Sciatic nerve (tissue), 2 donors: ENCODE measurements around the gene EN2. TPM values are rescaled to one million over a fixed set of nuclear protein-coding genes. Genes with fewer than 3 reads are reported as not detected.

Experiments
- ATAC-seq: fragments of 200-7000 bp; cut with Tn5 transposase; one replicate; pipeline ENCODE4 v1.9.1; 2020; ENCODE audit warnings: mild to moderate bottlenecking, moderate library complexity
- DNase-seq: peaks from one replicate; pipeline ENCODE4 v3.0.0-alpha.2; 2020; ENCODE audit warnings: low spot score
- intact Hi-C: fragments of 100-400 bp; cut with DNase I; formaldehyde crosslinking; loops from one replicate; pipeline ENCODE4 v1.14.2; 2022
- total RNA-seq: library from RNA; stranded (reverse); fragmentation: NEBNext Ultra II Directional; extraction: Animal tissue kit (Norgen Biotek cat#: 25700); gene quantifications from one replicate; pipeline ENCODE4 v1.2.1, GENCODE V29; 2021
- donor health status: DM: no; HTN: no; CAD: no.
- donor health status: DM: no; HTN: no; CAD: no.

EN2 gene
- total RNA-seq, result not detected

DNA sequence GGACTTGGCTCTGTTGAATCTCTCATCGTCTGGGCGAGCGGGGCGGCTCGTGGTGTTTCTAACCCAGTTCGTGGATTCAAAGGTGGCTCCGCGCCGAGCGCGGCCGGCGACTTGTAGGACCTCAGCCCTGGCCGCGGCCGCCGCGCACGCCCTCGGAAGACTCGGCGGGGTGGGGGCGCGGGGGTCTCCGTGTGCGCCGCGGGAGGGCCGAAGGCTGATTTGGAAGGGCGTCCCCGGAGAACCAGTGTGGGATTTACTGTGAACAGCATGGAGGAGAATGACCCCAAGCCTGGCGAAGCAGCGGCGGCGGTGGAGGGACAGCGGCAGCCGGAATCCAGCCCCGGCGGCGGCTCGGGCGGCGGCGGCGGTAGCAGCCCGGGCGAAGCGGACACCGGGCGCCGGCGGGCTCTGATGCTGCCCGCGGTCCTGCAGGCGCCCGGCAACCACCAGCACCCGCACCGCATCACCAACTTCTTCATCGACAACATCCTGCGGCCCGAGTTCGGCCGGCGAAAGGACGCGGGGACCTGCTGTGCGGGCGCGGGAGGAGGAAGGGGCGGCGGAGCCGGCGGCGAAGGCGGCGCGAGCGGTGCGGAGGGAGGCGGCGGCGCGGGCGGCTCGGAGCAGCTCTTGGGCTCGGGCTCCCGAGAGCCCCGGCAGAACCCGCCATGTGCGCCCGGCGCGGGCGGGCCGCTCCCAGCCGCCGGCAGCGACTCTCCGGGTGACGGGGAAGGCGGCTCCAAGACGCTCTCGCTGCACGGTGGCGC is at the start of gene EN2:
EN2 (plus strand) TSS at position 19 of the 767 bp plus-strand sequence; CDS start at position 268, 249 bp downstream.
- DNase-seq, result no peak
- ATAC-seq, result no peak
- intact Hi-C loops, result loop anchor here (10.0 kb wide), 1 partner anchor 47 kb away; no protein-coding TSS in a partner anchor

DNA sequence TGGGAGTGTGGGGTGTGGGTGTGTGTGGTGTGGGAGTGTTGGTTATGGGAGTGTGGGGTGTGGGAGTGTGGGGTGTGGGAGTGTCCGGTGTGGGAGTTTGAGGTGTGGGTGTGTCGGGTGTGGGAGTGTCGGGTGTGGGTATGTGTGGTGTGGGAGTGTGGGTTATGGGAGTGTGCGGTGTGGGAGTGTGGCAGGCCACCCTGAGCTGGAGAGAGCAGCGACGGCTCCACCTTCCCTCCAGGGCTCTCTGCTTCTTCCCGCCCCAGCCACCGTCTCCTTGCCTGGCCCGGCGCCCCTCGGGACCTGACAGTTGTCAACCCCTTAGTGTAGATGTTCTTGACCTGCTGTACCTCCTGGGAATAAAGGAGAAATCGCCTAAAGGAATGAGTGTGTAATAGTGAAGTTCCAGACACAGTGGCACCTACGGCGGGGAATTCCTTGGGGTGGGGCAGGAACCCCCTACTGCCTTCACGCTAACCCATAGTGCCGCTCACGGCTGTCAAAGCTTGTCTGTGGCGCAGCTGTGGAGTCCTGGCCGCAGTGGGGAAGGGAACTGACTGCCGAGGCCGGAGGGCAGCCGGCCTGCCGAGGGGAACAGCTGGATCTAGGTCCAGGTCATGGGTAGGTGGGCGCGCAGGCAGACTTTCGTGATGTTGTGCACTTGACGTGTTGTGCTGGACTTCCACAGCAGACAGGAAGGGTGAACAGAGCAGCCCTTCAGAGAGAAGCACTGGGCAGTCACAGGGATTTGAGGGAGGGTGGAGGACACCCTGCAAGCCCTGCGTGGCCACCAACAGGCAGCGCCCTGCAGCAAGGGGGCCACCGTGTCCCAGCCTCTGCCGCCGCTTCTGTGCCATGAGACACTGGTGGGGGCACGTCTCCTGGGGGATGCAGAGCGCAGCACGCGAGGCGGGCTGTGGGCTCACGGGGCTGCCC is 49.0 kb upstream of the EN2 start:
- intact Hi-C loops, result no loop called here
- ATAC-seq, result no peak
- DNase-seq, result no peak

DNA sequence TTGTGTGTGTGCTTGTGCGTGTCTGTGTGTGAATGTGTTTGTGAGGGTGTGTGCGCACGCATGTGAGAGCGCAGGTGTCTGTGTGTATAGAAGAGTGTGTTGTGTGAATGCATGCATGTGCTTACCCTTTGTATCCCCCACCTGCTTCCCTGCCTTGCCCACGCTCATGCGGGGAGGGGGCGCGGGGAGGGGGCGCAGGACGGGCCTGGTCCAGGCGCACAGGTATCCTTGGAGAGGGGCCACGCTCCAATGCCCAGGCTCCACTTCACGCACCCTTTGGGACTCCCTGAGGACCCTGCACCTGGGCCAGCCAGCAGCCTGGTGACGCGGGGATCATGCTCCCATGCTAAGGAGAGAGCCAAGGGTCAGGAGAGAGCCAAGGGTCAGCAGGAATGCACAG is 47.9 kb upstream of the EN2 start:
- intact Hi-C loops, result no loop called here
- DNase-seq (no peak), ATAC-seq (no peak)

DNA sequence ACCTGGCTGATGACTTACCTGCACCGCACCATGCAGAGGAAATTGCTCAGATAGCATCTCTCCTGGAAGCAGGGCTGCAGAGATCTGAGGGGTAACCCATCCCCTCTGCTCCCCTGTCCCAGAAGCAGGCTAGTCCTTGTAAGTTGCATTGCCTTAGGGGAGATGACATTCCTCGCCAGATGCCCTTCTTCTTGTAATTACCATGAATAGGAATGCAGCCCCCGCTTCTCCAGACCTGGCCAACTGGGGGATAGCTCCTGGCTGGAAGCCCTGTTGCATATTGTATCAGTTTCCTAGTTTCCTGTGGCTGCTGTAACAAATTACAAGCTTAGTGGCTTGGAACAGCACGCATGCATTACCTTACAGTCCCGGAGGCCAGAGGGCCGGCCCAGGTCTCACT is 47.5 kb upstream of the EN2 start:
- DNase-seq (no peak), ATAC-seq (no peak)
- intact Hi-C loops, result no loop called here

DNA sequence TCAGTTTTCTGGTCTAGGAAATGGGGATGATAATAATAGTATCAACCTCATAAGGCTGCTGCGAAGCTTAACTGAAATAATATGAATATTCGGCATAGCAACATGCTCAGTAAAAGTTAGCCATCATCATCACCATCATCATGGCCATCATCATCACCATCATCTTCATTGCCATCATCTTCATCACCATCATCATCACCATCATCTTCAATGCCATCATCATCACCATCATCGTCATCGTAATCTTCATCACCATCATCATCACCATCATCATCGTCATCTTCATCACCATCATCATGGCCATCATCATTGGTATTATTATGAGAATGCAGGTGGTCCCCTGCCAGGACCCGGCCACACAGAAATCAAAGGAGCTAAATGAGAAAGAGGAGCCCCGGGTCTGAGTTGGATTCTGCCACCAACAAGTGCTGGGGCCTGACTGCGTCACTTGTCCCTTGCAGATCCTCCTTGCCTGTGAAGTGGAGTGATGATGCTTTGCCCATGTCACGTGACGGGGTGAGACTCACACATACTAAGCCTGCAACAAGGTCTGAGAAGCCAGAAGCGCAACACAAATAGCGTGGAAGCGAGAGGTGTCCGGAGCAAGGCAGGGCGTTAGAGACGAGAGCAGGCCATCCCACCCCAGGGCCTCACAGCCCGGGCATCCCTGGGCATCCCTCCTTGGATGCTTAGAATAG is 46.1 kb upstream of the EN2 start:
- no peak for ATAC-seq
- DNase-seq, result no peak
- intact Hi-C loops, result no loop called here

DNA sequence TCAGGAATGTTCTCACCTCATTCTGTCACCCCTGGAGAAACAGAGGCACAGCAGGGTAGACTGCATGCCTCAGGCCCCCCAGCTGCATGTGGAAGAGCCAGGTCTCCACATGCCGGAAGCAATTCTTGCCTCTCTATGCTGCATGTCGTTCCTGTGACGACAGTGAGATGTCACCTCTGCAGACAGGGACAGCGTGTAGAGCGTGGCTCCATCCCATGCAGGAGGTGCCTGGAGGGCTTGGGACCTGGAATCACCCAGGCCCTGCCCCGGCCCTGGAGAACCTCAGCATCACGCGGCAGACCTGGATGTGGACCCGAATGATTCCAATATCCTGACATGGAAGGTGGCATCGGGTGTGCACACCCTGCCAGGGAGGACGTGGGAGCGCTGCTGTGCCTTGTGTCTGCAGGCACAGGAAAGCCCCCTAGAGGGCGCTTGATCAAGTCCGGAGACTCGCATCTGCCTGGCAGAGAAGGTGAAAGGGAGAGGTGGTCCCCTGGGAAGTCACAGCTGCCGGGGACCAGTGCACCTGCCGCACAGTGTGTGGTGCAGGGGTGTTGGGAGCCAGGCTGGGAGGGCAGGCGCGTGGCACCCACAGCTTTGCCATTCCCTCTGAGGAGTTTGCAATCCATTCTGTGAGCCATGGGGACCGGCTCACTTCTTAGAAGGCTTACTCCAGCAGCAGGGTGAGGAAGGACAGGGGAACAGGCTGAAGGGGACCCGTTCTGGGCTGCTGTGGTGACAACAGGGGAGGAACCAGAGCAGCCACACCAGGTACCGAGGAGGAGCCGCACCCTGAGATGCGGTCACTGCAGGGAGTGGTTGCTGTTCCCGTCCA is 45.3 kb upstream of the EN2 start:
- DNase-seq (no peak), ATAC-seq (no peak)
- intact Hi-C loops, result no loop called here

DNA sequence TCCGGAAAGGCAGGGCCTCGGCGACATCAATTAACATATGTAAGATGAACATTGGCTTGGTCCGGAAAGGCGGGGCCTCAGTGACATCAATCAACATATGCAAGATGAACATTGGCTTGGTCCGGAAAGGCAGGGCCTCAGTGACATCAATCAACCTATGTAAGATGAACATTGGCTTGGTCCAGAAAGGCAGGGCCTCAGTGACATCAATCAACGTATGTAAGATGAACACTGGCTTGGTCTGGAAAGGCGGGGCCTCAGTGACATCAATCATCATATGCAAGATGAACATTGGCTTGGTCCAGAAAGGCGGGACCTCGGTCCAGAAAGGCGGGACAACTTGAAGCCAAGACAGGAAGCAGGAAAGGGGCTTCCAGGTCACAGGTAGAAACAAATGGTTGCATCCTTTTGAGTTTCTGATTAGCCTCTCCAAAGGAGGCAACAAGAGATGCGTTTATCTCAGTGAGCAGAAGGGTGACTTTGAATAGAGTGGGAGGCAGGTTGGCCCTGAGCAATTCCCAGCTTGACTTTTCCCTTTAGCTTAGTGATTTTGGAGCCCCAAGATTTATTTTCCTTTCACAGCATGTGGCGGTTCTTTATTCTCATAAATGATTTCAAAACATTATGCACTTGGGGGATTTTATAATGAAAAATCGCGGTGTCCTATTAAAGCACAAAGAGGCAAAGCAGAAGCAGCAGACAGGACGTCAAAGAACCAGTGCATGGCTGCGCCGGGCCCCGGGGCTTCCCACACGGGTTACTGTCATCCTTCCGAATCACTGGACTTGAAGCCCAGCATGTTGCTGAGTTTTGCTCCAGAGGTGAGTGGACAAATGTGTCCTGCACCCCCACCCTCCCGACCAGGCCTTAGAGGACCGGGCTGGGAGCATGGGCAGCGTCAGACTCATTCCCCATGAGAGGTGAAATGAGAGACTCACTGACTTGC is 43.1 kb upstream of the EN2 start:
- DNase-seq (no peak), ATAC-seq (no peak)
- intact Hi-C loops, result no loop called here

DNA sequence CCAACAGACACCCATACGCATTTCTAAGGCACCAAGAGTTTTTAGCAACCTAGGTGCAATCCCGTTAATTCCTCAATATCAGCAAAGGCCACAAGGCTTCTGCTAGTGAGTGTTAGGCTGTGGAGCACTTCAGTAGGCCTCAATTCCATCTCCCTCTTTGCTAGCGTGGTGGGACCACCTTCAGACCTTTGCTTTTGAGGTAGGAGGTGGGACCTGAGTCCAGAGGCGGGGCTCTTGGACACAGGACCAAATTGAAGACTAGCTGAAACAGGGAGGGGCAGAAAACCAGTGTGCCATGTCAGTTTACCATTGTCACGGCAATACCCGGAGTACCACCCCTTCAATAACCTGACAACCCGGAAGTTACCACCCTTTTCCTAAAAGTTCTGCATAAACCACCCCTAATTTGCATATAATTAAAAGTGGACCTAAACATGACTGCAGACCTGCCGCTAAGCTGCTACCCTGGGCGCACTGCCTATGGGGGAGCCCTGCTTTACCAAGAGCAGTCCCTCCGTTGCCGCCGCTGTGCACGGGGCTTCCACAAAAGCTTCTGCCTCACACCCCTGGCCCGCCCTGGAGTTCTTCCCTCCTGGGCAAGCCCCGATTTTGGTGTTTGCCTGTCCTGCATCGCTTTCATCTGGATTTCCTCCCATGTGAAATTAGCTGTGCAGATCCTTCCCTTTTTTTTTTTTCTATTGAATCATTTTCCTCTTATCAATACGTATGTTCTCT is 41.1 kb upstream of the EN2 start:
- DNase-seq (no peak), ATAC-seq (no peak)
- intact Hi-C loops, result no loop called here

DNA sequence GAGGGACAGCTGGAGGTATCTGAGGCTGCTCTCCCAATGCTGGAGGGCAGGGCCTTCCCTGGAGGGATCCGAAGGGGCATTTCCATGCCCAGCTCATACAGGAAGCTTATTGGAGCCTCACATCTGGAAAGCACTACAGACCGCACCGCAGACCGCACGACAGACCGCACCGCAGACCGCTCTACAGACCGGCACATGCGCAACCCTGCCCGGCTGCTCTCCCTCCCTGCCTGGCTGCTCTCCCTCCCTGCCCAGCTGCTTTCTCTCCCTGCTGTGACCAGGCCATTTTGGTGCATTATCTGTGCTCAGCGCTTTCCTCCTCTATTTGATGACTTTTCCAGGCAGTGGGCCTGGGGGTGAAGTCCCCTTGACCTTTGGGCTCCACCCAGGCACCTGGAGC is 39.6 kb upstream of the EN2 start:
- ATAC-seq, result no peak
- intact Hi-C loops, result no loop called here
- DNase-seq, result no peak

DNA sequence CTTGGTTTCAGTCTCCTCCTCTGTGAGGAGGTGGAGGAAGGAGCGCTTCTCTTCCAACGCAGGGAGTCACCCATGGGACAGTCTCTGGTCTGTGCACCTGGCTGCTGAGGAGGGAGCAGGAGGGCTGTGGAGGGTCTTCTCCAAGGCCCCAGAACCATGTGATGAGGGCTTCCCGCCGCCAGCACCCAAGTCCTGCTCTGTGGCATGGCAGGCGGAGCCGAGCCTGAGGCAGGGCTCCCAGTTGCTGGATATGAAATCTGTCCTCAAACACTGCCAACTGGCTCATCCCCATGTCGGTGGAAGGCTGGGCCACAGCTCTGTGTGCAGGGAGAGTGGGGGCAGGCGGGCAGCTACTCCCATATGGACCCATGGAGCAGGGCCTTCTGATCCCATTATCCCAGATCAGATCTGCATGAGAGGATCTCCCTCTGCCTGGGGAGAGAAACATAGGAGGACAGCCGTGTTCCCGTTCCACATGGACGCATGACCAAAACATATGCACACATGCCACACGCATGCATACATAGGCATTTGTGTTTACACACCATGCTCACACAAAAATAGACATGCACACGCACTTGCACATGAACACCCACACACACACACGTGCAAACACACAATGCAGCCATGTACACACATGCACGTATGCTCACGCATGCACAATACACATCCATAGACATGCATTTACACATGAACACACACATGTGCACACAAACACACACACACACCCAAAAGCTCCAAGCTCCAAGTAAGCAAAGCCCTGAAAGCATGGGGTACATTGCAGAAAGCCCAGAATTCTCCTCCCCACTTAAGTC is 38.8 kb upstream of the EN2 start:
- DNase-seq (no peak), ATAC-seq (no peak)
- intact Hi-C loops, result no loop called here

DNA sequence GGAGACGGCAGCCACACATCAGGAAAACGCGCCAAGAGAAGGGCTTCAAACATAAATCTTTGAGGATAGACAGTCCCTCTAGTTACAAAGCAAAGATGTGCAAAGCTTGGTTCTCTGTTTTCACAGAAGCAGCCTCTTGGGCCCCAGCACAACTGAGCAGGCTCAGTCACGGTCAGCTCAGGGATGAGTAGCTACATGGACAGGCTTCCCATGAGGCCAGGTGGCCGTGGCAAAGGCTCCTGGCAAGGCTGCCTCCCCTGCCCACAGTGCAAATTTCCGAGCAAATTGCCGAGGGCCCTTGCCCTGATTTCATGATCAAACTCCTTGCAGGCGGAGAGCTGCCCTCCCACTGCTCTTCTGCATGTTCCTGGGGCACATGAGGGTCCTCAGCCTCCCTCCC is 37.8 kb upstream of the EN2 start:
- ATAC-seq (no peak), DNase-seq (no peak)
- intact Hi-C loops, result no loop called here

DNA sequence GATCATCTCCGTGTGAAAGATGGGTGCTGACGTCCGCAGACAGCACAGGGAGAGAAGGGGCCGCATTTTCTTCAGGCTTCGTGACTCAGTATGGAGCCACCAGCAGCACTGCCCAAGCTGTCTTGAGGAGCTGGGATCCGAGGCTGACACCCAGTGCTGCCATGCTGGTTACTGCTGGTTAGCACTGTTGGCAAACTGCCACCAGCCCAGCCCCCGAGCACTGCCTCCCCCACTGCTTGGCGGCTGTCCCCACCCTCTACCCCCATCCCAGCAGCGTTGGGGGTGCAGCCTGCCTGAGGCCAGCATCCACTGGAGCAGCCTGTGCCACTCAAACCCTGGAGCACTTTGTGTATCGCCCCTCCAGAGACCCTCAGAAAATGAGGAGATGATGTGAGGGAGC is 35.8 kb upstream of the EN2 start:
- DNase-seq (no peak), ATAC-seq (no peak)
- intact Hi-C loops, result no loop called here

DNA sequence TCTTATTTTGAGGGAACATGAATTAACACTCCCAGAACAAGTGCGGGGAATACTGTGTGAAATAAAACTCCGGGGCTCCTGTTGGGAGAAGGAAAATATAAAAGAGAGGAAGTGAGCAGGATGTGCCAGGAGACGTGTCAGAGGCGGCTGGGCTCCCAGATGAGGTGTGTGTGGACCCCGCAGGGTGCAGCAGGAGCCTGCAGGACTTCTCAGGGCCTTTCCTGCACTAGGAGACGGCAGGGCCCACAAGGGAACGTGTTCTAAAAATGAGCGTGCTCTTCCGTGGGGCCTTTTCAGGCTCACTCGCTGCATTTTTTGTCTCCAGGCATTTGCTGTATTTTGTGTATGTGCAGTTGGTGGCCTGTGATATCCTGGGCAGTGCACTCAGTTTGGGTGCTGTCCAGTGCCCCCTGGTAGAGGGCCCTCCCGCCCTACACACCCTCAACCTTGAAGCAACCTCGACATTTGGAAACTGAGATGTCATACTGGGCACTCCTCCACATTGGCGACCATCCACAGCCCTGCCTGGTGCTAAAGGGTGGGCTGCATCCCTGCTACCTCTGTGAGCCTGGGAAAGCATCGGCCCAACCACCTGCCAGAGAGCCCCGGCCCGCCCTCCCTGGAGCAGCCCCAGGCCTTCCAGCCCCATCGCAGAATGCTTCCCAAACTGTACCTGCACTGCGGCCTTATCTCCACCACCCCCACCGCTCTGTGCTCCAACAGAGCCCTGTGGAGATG is 35.2 kb upstream of the EN2 start:
- no peak for ATAC-seq
- intact Hi-C loops, result no loop called here
- no peak for DNase-seq

DNA sequence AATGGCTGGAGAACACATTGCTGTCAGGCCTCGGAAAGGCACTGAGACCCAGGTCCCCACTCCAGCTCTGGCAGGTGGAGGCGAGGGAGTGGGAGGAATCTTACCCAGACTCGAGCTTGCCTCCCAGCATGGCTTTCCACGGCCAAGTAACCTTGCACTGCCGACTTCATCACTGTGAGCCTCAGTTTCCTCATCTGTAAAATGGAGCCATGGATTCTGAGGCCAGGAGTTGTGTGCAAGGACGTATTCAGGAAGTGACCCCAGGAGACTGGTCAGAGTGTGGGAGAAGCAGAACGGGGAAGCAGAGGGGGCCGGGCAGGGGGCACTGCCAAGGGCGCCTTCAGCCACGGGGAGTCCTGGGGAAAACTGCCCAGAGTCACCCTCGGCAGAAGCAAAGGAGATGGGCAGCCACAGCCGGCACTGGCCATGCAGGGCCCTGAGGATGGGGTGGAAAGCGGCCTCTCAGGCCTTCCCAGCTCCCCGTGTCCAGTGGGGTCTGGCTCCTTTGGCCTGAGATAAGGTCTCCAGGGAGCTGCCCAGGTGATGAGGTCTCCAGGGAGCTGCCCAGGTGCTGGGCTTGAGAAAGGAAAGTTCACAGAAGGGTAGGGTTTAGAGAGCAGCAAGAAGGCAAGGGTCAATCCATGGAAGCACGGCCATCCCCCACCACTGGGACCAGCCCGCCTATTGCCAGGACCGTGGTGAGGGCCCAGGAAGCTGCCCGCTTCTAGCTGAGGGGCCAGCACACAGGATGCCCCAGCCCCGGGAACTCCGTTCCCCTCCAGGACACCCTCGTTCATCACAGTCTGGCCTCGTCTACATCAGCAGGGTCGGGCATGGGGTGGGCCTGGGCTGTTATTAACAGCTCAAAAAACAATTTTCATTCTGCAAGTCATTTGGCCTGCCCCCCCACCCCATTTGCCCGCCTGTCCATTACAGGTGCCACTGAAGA is 34.3 kb upstream of the EN2 start:
- DNase-seq (no peak), ATAC-seq (no peak)
- intact Hi-C loops, result no loop called here
